GM12892 (cell line): ENCODE measurements around the gene ANXA7.
"Not testable (repeated sequence)": the region's sequence is repeated elsewhere in the genome, so short reads cannot be mapped to it uniquely, and the experiment has no call there.

Experiments
- POLR2A ChIP-seq: IDR thresholded peaks from 2 replicates; pipeline ENCODE4 v1.6.1; 2011; ENCODE audit warnings: low read depth, low read length, control low read depth
- POLR2AphosphoS5 ChIP-seq: IDR thresholded peaks from 2 replicates; pipeline ENCODE4 v1.6.1; 2011; ENCODE audit warnings: low read depth, low read length, control low read depth

GRCh38 chr10:73328523-73328922 is 85.3 kb downstream of the ANXA7 start:
- not testable (repeated sequence) for TF ChIP-seq POLR2AphosphoS5, POLR2A
